Measurements from ENCODE around the gene THOP1. TPM values are rescaled to one million over a fixed set of nuclear protein-coding genes. Genes with fewer than 3 reads are reported as not detected.

The THOP1 gene
- total RNA-seq, 1 donor from 2014 or later: 89.0 TPM

DNA sequence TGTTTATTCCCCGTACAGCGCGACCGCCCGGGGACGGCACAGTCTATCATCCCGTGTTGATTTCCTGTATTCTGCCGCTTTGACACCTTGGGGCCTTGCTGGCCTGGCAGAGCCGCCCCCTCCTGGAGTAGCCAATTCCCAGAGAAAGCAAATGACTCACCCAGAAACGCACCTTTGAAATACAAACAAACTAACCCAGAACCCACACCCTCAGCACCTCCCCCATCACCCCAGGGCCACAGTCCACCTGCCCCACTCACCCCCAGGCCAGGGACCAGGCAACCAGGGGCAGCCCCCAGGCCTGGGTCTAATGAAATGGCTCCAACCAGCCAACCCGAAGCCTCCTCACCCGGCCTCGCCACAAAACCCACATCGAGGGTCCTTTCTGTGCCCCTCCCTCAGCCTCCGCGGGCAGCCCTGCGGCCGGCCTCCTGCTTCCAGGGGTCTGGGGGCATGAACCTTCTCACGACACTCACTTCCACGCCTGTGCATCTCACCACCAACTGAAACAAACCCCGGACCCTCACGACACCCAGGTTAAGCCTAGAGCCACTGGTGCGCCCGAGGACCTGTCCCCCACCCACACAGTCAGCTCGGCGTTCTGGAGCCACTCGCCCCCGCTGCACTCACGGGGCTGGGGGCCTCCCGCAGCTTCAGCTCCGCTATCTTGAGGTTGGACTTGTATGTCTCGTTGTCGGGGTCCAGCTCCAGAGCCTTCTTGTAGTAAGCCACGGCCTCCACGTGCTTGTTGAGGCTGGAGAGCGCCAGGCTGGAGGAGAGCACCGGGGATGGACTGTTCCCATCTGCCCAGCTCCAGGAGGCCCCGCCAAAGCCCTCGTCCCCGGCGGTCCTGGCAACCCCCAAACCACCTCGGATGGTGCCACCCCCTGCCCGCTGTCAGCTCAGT lies 23.2 kb upstream of the THOP1 start:
- DNase-seq (ENCODE audit: extremely low read depth, low read depth, low spot score): no peak

- no peak for DNase-seq (ENCODE audit: extremely low read depth, low read depth, low spot score)
Observed at GRCh38 chr19:2762783-2763496, 22.4 kb upstream of the THOP1 start.

DNA sequence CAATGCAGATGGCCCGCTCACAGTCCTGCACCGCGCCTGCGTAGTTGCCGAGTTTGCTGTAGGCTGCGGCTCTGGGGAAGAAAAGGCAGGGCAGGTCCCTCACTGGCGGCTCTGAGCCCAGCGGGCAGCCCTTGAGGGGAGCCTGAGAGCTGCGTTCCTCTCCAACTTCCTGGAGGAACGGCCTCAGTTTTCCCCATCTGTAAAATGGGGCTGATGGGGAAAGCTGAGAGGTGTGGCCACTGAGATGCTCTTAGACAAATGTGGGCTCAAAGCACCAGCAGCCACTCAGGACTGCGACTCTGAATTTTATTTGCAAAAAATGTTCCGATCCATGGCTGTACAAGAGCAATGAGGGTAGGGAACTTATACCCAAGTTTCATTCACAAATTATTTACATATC lies 21.6 kb upstream of the THOP1 start:
- no peak for DNase-seq (ENCODE audit: extremely low read depth, low read depth, low spot score)

DNA sequence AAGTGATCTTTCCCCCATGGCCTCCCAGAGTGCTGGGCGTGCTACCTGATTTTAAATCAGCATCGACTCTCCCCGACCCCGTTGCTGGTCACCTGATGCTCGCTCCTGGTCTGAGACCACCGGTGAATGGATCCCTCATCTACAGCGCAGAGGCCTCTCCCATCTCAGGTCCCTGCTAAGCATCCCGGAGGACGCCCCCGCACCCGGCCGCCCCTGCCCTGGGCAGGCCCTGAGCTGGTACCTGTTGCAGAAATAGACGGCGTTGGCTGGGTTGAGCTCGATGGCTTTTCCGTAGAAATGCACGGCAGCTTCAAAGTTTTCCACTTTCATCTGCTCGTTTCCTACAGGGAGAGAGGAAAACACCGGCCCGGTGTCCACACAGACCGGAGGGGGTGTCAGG lies 20.4 kb upstream of the THOP1 start:
- no peak for DNase-seq (ENCODE audit: extremely low read depth, low read depth, low spot score)

GRCh38 chr19:2765376-2765775 lies 19.9 kb upstream of the THOP1 start:
- no peak for DNase-seq (ENCODE audit: extremely low read depth, low read depth, low spot score)

GRCh38 chr19:2766594-2767372 lies 18.5 kb upstream of the THOP1 start:
- DNase-seq (ENCODE audit: extremely low read depth, low read depth, low spot score): no peak

DNA sequence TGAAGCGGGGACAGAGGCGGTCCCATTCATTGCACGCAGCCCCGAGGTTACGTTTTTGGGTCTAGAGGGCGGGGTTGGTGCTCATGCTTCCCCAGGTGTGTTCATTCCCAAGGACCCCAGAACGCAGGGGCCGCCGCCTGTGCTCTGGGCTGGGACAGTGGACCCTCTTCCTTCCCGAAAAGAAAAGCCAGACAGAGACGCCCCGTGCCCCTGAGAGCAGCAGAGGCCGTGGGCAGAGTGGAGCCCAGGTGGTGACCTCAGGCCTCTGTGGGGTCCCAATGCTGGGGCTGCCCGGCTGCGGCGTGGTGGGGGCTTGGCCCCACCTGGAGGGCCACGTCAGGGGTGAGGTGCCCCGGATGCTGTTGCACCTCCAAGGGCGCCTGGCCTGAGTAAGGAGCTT lies 17.6 kb upstream of the THOP1 start:
- no peak for DNase-seq (ENCODE audit: extremely low read depth, low read depth, low spot score)

GRCh38 chr19:2768365-2769132 lies 16.8 kb upstream of the THOP1 start:
- no peak for DNase-seq (ENCODE audit: extremely low read depth, low read depth, low spot score)

DNA sequence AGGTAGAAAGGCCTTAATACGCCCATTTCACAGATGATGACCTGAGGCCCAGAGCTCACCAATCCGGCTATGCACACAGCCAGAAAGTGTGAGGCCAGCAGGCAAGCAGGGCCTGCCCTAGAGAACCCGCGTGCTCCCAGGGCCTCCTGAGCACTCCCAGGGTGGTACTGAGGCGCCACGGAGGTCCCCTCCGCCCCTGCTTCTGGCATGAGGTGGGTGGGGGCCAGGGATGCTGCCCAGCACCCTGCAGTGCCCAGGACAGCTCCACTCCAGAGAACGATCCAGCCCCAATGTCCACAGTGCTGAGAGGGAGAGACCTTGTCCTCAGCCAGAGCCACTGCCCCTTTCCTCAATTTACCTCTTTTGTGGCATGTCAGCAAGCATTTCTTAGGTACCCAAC lies 16.1 kb upstream of the THOP1 start:
- DNase-seq (ENCODE audit: extremely low read depth, low read depth, low spot score): no peak

GRCh38 chr19:2770055-2771013 lies 15.0 kb upstream of the THOP1 start:
- no peak for DNase-seq (ENCODE audit: extremely low read depth, low read depth, low spot score)

DNA sequence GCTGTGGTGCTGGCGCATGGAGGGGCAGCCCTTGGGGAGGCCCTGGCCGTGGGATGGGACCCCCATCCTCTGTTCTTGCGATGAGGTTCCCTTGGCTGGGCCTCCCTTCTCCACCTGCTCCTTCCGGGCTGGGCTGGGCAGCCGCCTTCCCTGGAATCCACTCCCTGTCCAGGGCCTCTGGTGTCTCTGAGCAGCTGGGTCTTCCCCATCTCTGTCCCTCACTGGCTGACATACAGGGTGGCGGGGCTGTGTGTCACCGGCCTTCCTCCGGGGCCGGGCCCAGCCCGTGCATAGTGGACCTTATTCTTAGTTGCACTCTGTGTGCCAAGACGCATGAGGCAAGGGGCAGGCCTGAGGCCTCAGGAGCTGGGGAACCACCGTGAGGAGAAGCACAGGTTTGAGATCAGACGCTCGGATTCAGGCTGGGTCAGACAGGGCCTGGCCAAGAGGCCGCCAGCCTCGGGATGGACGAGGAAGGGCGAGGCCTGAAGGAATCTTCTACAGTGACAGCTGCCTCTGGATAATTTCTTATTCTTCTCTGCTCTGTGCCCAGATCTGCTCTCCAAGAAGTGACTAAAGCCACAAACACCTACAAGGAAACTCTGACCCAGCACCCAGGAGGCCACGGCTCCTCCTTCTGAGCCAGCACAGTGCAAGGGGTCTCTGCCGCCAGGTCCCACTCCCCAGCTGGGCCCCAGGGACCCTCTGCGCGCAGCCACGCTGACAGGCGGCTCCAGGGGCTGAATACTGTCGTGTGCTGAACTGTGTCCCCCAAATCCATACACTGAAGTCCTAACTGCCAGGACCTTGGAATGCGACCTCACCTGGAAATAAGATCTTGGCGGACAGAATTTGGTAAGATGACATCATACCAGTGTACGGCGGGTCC lies 13.3 kb upstream of the THOP1 start:
- no peak for DNase-seq (ENCODE audit: extremely low read depth, low read depth, low spot score)

GRCh38 chr19:2774083-2774679 lies 11.1 kb upstream of the THOP1 start:
- DNase-seq (ENCODE audit: extremely low read depth, low read depth, low spot score): no peak

GRCh38 chr19:2774953-2775555 lies 10.2 kb upstream of the THOP1 start:
- no peak for DNase-seq (ENCODE audit: extremely low read depth, low read depth, low spot score)

DNA sequence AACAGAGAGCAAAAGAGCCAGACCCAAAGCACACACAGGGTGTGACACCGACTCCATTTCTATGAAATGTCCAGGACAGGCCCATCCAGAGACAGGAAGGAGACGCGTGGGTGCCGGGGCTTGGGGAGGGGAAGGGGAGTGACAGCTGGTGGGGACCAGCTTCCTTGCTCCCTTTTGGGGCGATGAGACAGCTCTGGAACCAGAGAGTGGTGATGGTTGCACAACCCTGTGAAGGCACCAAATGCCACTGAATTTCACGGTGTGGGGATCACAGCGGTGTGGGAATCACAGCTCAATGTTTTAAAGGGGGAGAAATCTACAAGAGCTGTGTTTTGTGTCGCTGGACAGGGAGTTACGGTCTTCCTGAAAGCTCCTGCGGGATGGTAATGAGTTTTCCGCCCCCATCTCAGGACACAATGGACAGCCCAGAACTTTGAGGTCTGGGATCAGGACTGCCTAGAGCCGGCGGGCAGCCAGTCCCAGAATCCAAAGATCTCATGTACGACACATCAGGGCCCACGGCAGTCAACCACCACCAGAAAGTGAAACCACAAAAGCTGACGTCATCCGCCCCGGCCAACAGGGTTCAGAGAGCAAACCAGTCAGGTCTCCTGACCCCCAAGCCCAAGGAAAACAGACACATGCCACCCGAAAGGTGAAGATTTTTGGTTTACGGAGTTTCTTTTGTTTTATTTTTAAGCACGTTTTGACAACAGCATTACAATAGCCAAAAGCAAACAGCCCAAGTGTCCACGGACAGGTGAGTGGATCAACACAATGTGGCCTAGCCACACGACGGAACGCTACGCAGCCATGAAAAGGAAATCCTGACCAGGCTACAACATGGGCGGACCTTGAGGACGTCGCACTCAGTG lies 9.5 kb upstream of the THOP1 start:
- DNase-seq (ENCODE audit: extremely low read depth, low read depth, low spot score): no peak

- no peak for DNase-seq (ENCODE audit: extremely low read depth, low read depth, low spot score)
Observed at GRCh38 chr19:2777952-2778683, 7.2 kb upstream of the THOP1 start.

DNA sequence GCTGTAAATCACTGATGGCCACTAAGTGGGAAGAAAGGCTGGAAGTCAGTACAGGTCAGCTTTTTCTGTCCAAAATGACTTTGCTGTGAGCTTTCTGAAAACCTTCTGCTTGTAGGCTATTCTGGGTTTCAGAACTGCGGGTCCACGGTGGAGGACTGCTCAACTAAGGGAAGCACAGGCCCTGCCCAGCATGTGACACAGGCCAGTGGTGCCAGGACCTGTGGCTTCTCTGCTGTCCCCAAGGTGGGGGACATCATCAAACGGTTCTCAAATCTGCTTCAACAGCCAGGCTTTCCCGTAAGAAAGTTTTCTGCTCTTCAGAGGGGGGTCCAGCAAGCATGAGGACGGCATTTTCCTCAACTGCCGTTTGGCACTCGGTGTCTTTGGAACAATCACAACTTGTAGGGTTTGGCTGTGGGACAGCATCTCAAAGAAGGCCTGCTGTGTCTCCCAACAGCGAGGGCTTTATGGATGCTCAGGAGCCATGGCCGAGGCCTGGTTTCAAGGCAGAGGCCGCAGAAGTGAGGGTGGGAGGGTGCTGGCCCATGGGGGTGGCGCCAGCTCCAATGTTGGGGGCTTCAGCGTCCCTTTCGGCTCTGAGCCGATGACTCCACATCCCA lies 6.1 kb upstream of the THOP1 start:
- DNase-seq (ENCODE audit: extremely low read depth, low read depth, low spot score): no peak
